SH-SY5Y (cell line): ENCODE measurements around the gene ABCF1.

Experiments
- GATA2 ChIP-seq: IDR thresholded peaks from 2 replicates; pipeline ENCODE4 v1.6.1; 2011; ENCODE audit warnings: mild to moderate bottlenecking, low read depth, low read length
- GATA3 ChIP-seq: IDR thresholded peaks from 2 replicates; pipeline ENCODE4 v1.6.1; 2011; ENCODE audit warnings: low read depth, mild to moderate bottlenecking, low read length, moderate library complexity

ABCF1 gene

DNA sequence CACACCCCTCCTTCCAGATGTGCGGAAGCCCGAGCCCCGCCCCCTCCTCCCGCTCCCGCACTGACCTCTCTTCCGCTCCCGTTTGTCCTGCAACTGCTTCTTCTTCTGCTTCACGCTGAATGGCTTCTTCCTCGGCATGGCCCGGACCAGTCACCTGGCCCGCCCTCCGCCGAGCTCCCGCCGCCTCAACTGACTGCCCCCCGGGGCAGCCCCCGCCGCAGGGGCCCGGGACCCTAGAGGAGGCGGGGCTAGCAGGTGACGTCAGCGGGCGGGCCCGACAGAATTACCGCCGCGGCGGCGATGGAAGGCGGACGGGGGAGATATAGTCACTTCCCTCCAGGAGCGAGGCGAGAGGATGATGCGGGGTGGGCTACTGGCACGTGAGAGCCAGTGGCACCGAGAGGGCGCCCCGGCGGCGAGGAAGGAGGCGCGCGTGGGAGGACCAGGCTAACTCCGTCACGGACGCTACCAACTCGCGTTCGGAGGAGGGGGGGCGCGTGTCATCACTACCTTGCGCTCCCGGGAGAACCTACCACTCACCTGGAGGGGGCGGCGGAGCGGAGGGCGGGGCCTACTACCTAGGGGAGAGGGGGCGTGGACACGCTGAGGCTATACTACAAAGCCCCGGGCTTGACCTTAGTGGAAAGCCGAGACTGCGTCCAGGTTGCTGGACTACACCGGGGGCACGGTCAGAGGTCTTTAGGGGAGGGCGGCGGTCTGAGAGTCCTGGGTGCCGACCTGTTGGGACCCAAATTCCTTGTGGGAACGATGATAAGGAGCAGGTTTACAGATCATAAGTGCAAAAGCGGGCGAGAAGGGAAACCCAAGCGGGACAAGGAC is 15.0 kb upstream of the ABCF1 start, which contains the start of gene GNL1:
Gene GNL1, minus strand, starts transcription at position 424 of the 840 bp plus-strand sequence. Its CDS starts 286 bp downstream, at position 138.
- no peak for TF ChIP-seq GATA2
- TF ChIP-seq GATA3: no peak

DNA sequence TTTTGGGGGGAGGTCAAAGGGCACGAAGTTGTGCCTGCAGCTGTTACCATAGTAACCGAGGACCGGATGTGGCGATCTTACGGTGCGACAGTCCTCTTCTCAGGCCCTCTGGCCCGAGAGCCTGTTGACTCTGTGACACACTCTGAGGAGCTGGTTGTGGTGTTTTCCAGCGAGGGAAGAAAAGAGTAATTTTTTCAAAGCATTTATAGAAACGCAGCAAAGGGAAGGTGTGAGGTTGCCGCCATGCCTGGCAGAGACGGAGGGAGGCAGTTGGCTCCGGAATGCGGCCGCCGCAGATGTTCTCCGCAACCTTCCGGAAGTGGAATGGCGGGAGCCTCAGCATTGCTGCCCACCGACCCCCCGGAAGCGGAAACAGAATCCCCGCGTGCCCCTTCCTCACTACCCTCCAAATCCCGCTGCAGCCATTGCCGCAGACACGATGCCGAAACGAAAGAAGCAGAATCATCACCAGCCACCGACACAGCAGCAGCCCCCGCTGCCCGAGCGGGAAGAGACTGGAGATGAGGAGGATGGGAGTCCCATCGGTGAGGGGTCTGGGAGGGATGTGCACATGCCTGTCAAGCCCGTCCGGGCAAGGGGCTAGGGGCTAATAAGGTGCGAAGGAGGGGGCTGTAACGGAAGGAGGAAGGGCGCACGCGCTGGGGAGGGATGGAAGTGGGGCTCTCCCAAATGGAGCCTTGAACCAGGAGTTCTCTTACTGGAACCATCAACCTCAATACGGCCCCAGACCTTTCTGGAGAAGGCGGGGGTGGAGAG is 14.1 kb upstream of the ABCF1 start, which contains the start of gene PRR3:
Gene PRR3, plus strand, starts transcription at position 390 of the 777 bp plus-strand sequence. Its CDS starts 50 bp downstream, at position 440.
- TF ChIP-seq GATA3 (no peak), GATA2 (no peak)

- TF ChIP-seq GATA2: peak; percentile 81
- no peak for TF ChIP-seq GATA3
These were observed 13.6 kb upstream of the ABCF1 start for GRCh38 chr6:30557683-30557981.

GRCh38 chr6:30560930-30561329 is 10.3 kb upstream of the ABCF1 start:
- no peak for TF ChIP-seq GATA2
- TF ChIP-seq GATA3: no peak

- TF ChIP-seq GATA2 (no peak), GATA3 (no peak)
These were observed 8.5 kb upstream of the ABCF1 start for GRCh38 chr6:30562470-30563425.

DNA sequence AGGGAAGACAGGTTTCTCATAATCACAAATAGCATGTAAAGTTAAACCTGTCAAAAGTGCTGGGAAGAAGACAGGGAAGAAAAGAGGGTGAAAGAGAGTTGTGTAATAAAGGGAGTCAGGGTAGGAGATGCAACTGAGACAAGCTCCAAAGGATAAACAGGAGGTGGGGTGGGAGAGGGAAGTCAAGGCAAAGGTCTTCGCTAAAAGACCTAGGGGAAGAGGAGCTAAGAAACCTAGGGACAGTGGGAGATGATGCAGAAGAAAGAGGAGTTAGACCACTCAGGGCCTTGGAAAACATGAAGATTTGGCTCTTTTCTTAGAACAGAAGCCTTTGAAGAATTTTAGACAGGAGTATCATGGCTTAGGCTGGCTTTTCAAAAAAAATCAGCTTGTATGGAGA is 7.1 kb upstream of the ABCF1 start:
- no peak for TF ChIP-seq GATA2
- no peak for TF ChIP-seq GATA3

DNA sequence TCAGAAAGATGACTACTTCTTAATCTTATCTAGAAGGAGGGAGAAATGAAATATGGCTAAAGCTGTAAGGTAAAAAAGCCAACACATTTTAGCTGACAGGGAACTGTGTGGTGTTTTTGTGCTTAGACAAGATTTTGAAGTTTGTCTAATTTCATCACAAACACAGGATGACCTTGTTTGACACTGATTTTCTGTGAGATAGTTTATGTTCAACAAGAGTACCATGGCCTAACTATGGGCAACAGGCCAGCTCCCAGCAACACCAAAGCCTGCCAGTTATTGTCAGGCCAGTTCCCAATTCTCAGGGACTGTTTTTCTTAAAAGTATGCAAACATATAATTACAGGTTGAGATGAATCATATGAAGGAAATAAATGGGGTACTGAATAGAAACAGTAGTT is 5.5 kb upstream of the ABCF1 start:
- TF ChIP-seq GATA3: no peak
- TF ChIP-seq GATA2: no peak

- TF ChIP-seq GATA3 (no peak), GATA2 (no peak)
These were observed 3.0 kb upstream of the ABCF1 start for GRCh38 chr6:30568245-30568644.

DNA sequence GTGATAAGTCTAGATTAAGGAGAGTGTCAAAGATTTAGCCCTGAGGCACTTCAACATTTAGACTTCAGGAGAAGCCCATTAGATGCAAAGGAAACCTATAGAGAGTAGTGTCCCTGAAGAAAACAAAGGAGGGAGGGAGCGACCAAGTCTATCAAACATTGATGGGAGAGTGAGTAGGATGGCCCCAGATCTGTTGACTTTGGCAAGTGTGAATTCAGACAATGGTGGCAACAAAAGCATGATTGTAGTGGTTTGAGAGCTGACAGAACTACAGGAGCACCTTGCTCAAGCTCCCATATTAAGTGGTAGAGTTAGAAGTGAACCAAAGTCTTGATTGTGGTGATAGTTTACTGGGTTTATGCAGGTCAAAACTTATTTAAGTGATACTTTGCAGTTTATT is 979 bp upstream of the ABCF1 start:
- TF ChIP-seq GATA2 (no peak), GATA3 (no peak)

GRCh38 chr6:30570740-30571074 is 535 bp upstream of the ABCF1 start:
- TF ChIP-seq GATA3 (no peak), GATA2 (no peak)

GRCh38 chr6:30571762-30572082 is 480 bp downstream of the ABCF1 start:
- no peak for TF ChIP-seq GATA2
- TF ChIP-seq GATA3: no peak

DNA sequence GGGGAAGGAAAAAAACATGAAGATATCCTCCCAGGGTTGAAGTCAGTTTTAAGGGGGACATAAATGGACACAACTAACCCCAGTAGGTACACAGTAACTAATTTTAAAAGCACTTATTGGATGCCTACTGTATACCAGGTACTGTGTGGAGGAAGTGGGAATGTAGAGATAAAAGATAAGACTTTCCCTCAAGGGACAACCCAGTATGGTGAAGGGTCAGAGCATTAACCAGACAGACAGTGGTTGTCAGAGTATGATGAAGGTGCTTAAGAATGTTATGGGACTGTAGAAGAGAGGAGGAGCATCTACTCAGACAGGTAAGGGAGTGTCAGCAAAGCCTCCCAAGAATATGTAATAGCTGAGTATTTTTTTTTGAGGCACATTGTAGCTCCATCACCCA is 906 bp downstream of the ABCF1 start:
- TF ChIP-seq GATA2 (no peak; the same call in 1 of the 2 replicates), GATA3 (no peak)

GRCh38 chr6:30573113-30573512 is 1.9 kb downstream of the ABCF1 start:
- TF ChIP-seq GATA3 (no peak), GATA2 (no peak)

- no peak for TF ChIP-seq GATA2
- TF ChIP-seq GATA3: no peak
These were observed 6.8 kb downstream of the ABCF1 start for GRCh38 chr6:30578051-30578450.
